Neural crest cell (in vitro differentiated cells): ENCODE data around the gene CSNK1D. TPM values are rescaled to one million over a fixed set of nuclear protein-coding genes. Genes with fewer than 3 reads are reported as not detected.
"Not testable (repeated sequence)": the region's sequence is repeated elsewhere in the genome, so short reads cannot be mapped to it uniquely, and the experiment has no call there.

Source experiments
- DNase-seq: peaks from one replicate; pipeline ENCODE4 v3.0.0; 2021; ENCODE audit warnings: low read depth, mixed read lengths, low spot score
- H3K27ac Mint-ChIP-seq: one replicate; pipeline ENCODE4 v1.8.0; 2021; ENCODE audit warnings: mild to moderate bottlenecking, mixed read lengths; ENCODE audit not compliant: unreplicated experiment
- H3K27me3 Mint-ChIP-seq: 2 replicates; pipeline ENCODE4 v1.8.0; 2021; ENCODE audit warnings: low read depth, mild to moderate bottlenecking, mixed read lengths
- H3K36me3 Mint-ChIP-seq: 2 replicates; pipeline ENCODE4 v1.8.0; 2021; ENCODE audit warnings: low read depth, mild to moderate bottlenecking, mixed read lengths
- H3K4me1 Mint-ChIP-seq: 2 replicates; pipeline ENCODE4 v1.8.0; 2021; ENCODE audit warnings: mixed read lengths
- H3K4me3 Mint-ChIP-seq: one replicate; pipeline ENCODE4 v1.8.0; 2021; ENCODE audit warnings: mild to moderate bottlenecking, mixed read lengths
- H3K9me3 Mint-ChIP-seq: 2 replicates; pipeline ENCODE4 v1.8.0; 2021; ENCODE audit warnings: mixed read lengths
- total RNA-seq: library from RNA; stranded (reverse); gene quantifications from 2 replicates; pipeline ENCODE4 v1.2.1, GENCODE V29; 2021
- TF ChIP-seq, protein P1 (sequence below): fragments of 200-600 bp; sonication (generic); conservative IDR thresholded peaks from 2 replicates; pipeline ENCODE4 v1.5.0; 2021; ENCODE audit warnings: antibody characterized with exemption, mild to moderate bottlenecking

Gene CSNK1D
- total RNA-seq, 1 donor from 2014 or later = 165 TPM

DNA sequence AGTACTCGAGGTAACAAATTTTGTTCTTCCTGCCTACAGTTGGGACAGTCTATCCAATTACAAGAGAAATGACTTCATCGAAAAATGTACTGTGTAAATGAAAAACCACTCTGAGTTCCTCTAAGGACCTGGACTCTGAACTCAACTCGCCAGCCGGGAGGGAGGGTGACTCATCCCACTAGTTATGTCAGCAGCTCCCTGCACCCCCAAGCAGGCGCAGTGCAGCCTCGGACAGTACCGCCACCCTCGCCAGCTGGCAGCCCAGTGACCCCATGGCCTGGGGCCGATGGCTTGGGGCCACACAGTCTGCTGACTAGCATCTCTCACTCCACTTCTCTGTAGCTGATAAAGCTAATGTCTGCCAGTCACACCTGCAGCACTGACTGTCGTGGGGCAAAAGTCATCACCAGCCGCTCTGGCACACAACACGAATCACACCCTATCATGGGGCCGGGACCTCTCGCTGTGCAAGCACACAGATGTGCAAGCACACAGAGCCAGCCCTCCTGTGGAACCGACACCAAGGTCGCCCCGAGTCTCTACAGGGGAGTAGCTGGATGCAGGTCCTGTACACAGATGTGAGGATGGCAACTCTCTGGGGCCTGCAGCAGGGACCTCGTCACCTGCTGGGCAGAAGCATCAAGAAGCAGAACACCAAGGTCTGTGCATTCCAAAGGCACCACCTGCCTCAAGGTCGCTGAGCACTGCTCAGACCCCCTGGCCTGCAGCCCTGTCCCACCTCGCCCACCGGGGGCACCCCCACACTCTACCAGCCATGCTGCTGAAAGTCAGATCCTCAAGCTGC, 5.7 kb downstream of the CSNK1D start:
- H3K4me1 Mint-ChIP-seq = peaks cover 44% of the 10 kb centered on the region
- H3K27ac Mint-ChIP-seq = no peak overlapping the region
- no peaks in the 10 kb centered on the region for H3K9me3 Mint-ChIP-seq
- no peaks in the 10 kb centered on the region for H3K27me3 Mint-ChIP-seq
- peak overlapping the region; percentile 34 for H3K4me3 Mint-ChIP-seq
- DNase-seq = no peak
- H3K36me3 Mint-ChIP-seq = peaks cover 27% of the 10 kb centered on the region
- TF ChIP-seq, protein P1, sequence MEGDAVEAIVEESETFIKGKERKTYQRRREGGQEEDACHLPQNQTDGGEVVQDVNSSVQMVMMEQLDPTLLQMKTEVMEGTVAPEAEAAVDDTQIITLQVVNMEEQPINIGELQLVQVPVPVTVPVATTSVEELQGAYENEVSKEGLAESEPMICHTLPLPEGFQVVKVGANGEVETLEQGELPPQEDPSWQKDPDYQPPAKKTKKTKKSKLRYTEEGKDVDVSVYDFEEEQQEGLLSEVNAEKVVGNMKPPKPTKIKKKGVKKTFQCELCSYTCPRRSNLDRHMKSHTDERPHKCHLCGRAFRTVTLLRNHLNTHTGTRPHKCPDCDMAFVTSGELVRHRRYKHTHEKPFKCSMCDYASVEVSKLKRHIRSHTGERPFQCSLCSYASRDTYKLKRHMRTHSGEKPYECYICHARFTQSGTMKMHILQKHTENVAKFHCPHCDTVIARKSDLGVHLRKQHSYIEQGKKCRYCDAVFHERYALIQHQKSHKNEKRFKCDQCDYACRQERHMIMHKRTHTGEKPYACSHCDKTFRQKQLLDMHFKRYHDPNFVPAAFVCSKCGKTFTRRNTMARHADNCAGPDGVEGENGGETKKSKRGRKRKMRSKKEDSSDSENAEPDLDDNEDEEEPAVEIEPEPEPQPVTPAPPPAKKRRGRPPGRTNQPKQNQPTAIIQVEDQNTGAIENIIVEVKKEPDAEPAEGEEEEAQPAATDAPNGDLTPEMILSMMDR = no peak

- no peaks in the 10 kb centered on the region for H3K27me3 Mint-ChIP-seq
- H3K36me3 Mint-ChIP-seq = peaks cover 38% of the 10 kb centered on the region
- peaks cover under 1% of the 10 kb centered on the region for H3K9me3 Mint-ChIP-seq
- peak overlapping the region; percentile 45 for H3K4me3 Mint-ChIP-seq
- DNase-seq = no peak
- H3K27ac Mint-ChIP-seq = no peak overlapping the region
- peaks cover 31% of the 10 kb centered on the region for H3K4me1 Mint-ChIP-seq
- TF ChIP-seq, protein P1 = no peak
Measured at GRCh38 chr17:82266142-82266541, 7.4 kb downstream of the CSNK1D start.

DNA sequence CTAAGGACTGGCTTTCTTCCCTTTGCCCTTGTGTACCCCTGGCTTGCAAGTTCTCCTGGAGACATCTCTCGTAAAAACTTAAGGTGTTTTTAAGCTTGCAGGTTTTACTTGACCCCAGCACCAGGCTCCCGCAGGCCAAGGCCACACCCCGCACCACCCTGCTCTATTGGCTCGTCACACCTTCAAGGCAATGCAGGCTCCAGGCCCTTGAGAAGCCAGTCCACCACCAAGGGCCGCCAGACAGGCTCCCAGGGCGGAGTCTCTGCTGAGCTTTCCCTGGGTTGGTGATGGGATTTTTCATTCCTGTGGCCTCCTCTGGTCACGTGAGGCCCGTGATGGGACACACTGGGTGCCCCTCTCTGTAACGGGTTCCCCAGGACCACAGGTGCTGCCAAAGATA, 9.9 kb downstream of the CSNK1D start:
- DNase-seq = no peak
- Mint-ChIP-seq H3K4me1 (peaks cover 10% of the 10 kb centered on the region), H3K36me3 (peaks cover 46% of the 10 kb centered on the region), H3K27ac (no peak overlapping the region), H3K27me3 (no peaks in the 10 kb centered on the region), H3K4me3 (no peak overlapping the region), H3K9me3 (peaks cover 3% of the 10 kb centered on the region)
- TF ChIP-seq, protein P1 = no peak

GRCh38 chr17:82262344-82262743, 11.2 kb downstream of the CSNK1D start:
- DNase-seq = no peak
- Mint-ChIP-seq H3K9me3 (peaks cover 3% of the 10 kb centered on the region), H3K27ac (no peak overlapping the region), H3K4me3 (no peak overlapping the region), H3K27me3 (no peaks in the 10 kb centered on the region), H3K4me1 (peaks cover 8% of the 10 kb centered on the region), H3K36me3 (peaks cover 48% of the 10 kb centered on the region)
- TF ChIP-seq, protein P1 = no peak

GRCh38 chr17:82259972-82260961, 13.2 kb downstream of the CSNK1D start:
- not testable (repeated sequence) for H3K27ac Mint-ChIP-seq, H3K4me3 Mint-ChIP-seq, H3K9me3 Mint-ChIP-seq, H3K27me3 Mint-ChIP-seq, DNase-seq, H3K4me1 Mint-ChIP-seq
- H3K36me3 Mint-ChIP-seq = peaks cover 53% of the 10 kb centered on the region
